CD4-positive, alpha-beta T cell treated with Interferon alpha-2 for 1 hour (primary cell): Measurements from ENCODE around the gene TMPRSS3.
"Not testable (repeated sequence)": the region's sequence is repeated elsewhere in the genome, so short reads cannot be mapped to it uniquely, and the experiment has no call there.

Source experiments
- DNase-seq, 2 donors: peaks; one replicate each; pipeline ENCODE4 v3.0.0-alpha.2; 2020 to 2022

TMPRSS3 gene

GRCh38 chr21:42427809-42428419 lies 32.1 kb upstream of the TMPRSS3 start:
- no peak for DNase-seq

GRCh38 chr21:42426876-42427480 lies 31.1 kb upstream of the TMPRSS3 start:
- no peak for DNase-seq

GRCh38 chr21:42426424-42426823 lies 30.6 kb upstream of the TMPRSS3 start:
- no peak for DNase-seq

GRCh38 chr21:42425591-42425990 lies 29.7 kb upstream of the TMPRSS3 start:
- DNase-seq: no peak

- DNase-seq: peak; percentile 70 to 84
Measured at GRCh38 chr21:42424914-42425541, 29.2 kb upstream of the TMPRSS3 start.

GRCh38 chr21:42423685-42424084 lies 27.8 kb upstream of the TMPRSS3 start:
- DNase-seq: no peak

- DNase-seq: peak in 1 of 2 donors; percentile 54
Measured at GRCh38 chr21:42423197-42423675, 27.4 kb upstream of the TMPRSS3 start.

GRCh38 chr21:42421018-42421793 lies 25.4 kb upstream of the TMPRSS3 start:
- DNase-seq: no peak

GRCh38 chr21:42419845-42420244 lies 24.0 kb upstream of the TMPRSS3 start:
- DNase-seq: no peak

- no peak for DNase-seq
Measured at GRCh38 chr21:42418886-42419285, 23.0 kb upstream of the TMPRSS3 start.

GRCh38 chr21:42417533-42417932 lies 21.7 kb upstream of the TMPRSS3 start:
- DNase-seq: peak in 1 of 2 donors; percentile 56

GRCh38 chr21:42414928-42415769 lies 19.3 kb upstream of the TMPRSS3 start:
- DNase-seq: peak; percentile 86 to 90

GRCh38 chr21:42414553-42414927 lies 18.7 kb upstream of the TMPRSS3 start:
- DNase-seq: no peak

GRCh38 chr21:42414066-42414465 lies 18.2 kb upstream of the TMPRSS3 start:
- no peak for DNase-seq

GRCh38 chr21:42413500-42413899 lies 17.6 kb upstream of the TMPRSS3 start:
- no peak for DNase-seq

GRCh38 chr21:42413093-42413492 lies 17.2 kb upstream of the TMPRSS3 start:
- DNase-seq: no peak

GRCh38 chr21:42412636-42412933 lies 16.7 kb upstream of the TMPRSS3 start:
- DNase-seq: no peak

GRCh38 chr21:42411891-42412635 lies 16.2 kb upstream of the TMPRSS3 start:
- no peak for DNase-seq

GRCh38 chr21:42411197-42411869 lies 15.5 kb upstream of the TMPRSS3 start:
- DNase-seq: peak in 1 of 2 donors; percentile 44

- no peak for DNase-seq
Measured at GRCh38 chr21:42409366-42409765, 13.5 kb upstream of the TMPRSS3 start.

- not testable (repeated sequence) for DNase-seq
Measured at GRCh38 chr21:42408718-42409117, 12.9 kb upstream of the TMPRSS3 start.
